ENCODE measurements around the gene SCRN2. TPM values are rescaled to one million over a fixed set of nuclear protein-coding genes. Genes with fewer than 3 reads are reported as not detected.

SCRN2 gene
- total RNA-seq, 1 donor from 2014 or later = 45.2 TPM

GRCh38 chr17:47815106-47815918, 25.8 kb downstream of the SCRN2 start:
- Mint-ChIP-seq H3K36me3 (peaks cover 2% of the 10 kb centered on the region), H3K4me1 (ENCODE audit: unreplicated experiment) (peaks cover 3% of the 10 kb centered on the region), H3K4me3 (no peak overlapping the region), H3K9me3 (no peaks in the 10 kb centered on the region), H3K27ac (no peak overlapping the region), H3K27me3 (no peaks in the 10 kb centered on the region)
- TF ChIP-seq, protein P1, sequence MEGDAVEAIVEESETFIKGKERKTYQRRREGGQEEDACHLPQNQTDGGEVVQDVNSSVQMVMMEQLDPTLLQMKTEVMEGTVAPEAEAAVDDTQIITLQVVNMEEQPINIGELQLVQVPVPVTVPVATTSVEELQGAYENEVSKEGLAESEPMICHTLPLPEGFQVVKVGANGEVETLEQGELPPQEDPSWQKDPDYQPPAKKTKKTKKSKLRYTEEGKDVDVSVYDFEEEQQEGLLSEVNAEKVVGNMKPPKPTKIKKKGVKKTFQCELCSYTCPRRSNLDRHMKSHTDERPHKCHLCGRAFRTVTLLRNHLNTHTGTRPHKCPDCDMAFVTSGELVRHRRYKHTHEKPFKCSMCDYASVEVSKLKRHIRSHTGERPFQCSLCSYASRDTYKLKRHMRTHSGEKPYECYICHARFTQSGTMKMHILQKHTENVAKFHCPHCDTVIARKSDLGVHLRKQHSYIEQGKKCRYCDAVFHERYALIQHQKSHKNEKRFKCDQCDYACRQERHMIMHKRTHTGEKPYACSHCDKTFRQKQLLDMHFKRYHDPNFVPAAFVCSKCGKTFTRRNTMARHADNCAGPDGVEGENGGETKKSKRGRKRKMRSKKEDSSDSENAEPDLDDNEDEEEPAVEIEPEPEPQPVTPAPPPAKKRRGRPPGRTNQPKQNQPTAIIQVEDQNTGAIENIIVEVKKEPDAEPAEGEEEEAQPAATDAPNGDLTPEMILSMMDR (conservative IDR thresholded peaks at IDR 0.05) = no peak
- no peak for DNase-seq (ENCODE audit: extremely low spot score, unreplicated experiment)

GRCh38 chr17:47813512-47814031, 27.5 kb downstream of the SCRN2 start:
- Mint-ChIP-seq H3K4me3 (no peak overlapping the region), H3K9me3 (no peaks in the 10 kb centered on the region), H3K27me3 (no peaks in the 10 kb centered on the region), H3K27ac (no peak overlapping the region), H3K4me1 (ENCODE audit: unreplicated experiment) (peaks cover 10% of the 10 kb centered on the region), H3K36me3 (peaks cover 7% of the 10 kb centered on the region)
- no peak for DNase-seq (ENCODE audit: extremely low spot score, unreplicated experiment)
- TF ChIP-seq, protein P1 (conservative IDR thresholded peaks at IDR 0.05) = no peak

- no peak for DNase-seq (ENCODE audit: extremely low spot score, unreplicated experiment)
- H3K4me3 Mint-ChIP-seq = no peak overlapping the region
- H3K9me3 Mint-ChIP-seq = no peaks in the 10 kb centered on the region
- TF ChIP-seq, protein P1 (conservative IDR thresholded peaks at IDR 0.05) = no peak
- H3K27me3 Mint-ChIP-seq = no peaks in the 10 kb centered on the region
- H3K4me1 Mint-ChIP-seq (ENCODE audit: unreplicated experiment) = peaks cover 10% of the 10 kb centered on the region
- peaks cover 7% of the 10 kb centered on the region for H3K36me3 Mint-ChIP-seq
- peak overlapping the region; percentile 75 for H3K27ac Mint-ChIP-seq
These were observed 28.0 kb downstream of the SCRN2 start for GRCh38 chr17:47813077-47813476.

GRCh38 chr17:47812146-47812920, 28.7 kb downstream of the SCRN2 start:
- peaks cover 10% of the 10 kb centered on the region for H3K4me1 Mint-ChIP-seq (ENCODE audit: unreplicated experiment)
- H3K27ac Mint-ChIP-seq = peak overlapping the region; percentile 75
- no peak for DNase-seq (ENCODE audit: extremely low spot score, unreplicated experiment)
- H3K9me3 Mint-ChIP-seq = no peaks in the 10 kb centered on the region
- no peaks in the 10 kb centered on the region for H3K27me3 Mint-ChIP-seq
- H3K36me3 Mint-ChIP-seq = peaks cover 7% of the 10 kb centered on the region
- TF ChIP-seq, protein P1 (conservative IDR thresholded peaks at IDR 0.05) = no peak
- no peak overlapping the region for H3K4me3 Mint-ChIP-seq

- Mint-ChIP-seq H3K27me3 (no peaks in the 10 kb centered on the region), H3K27ac (peak overlapping the region; percentile 94), H3K4me1 (ENCODE audit: unreplicated experiment) (peaks cover 10% of the 10 kb centered on the region)
These were observed 29.4 kb downstream of the SCRN2 start for GRCh38 chr17:47811709-47812108.

More at GRCh38 chr17:47811709-47812108, 29.4 kb downstream of the SCRN2 start:
- DNase-seq (ENCODE audit: extremely low spot score, unreplicated experiment) = no peak
- peaks cover 7% of the 10 kb centered on the region for H3K36me3 Mint-ChIP-seq
- no peaks in the 10 kb centered on the region for H3K9me3 Mint-ChIP-seq
- H3K4me3 Mint-ChIP-seq = no peak overlapping the region
- TF ChIP-seq, protein P1 (conservative IDR thresholded peaks at IDR 0.05) = no peak

Measured in type B pancreatic cell (in vitro differentiated cells).